H7 (cell line): ENCODE results near the gene RBM20. TPM values are rescaled to one million over a fixed set of nuclear protein-coding genes. Genes with fewer than 3 reads are reported as not detected.
A peak's percentile ranks its signal among the peaks of the same experiment; 100 is the strongest.

Source experiments
- DNase-seq: peaks from one replicate; pipeline ENCODE4 v3.0.0; 2012
- H3K27me3 ChIP-seq: 2 replicates; pipeline ENCODE4 v1.6.0; 2011; ENCODE audit warnings: mild to moderate bottlenecking, low read length; ENCODE audit not compliant: control insufficient read depth, insufficient read depth
- H3K36me3 ChIP-seq: replicated peaks from 2 replicates; pipeline ENCODE4 v1.5.1; 2011; ENCODE audit warnings: low read length; ENCODE audit not compliant: control insufficient read depth, insufficient read depth
- H3K4me3 ChIP-seq: 2 replicates; pipeline ENCODE4 v1.5.1; 2011; ENCODE audit warnings: low read depth, mild to moderate bottlenecking, control low read depth, low read length, moderate library complexity; ENCODE audit not compliant: insufficient read depth
- total RNA-seq: library from RNA; depleted of rRNA; stranded (reverse); fragments of >200 nt; shearing (Covaris generic); gene quantifications from 2 replicates; pipeline ENCODE4 v1.2.3, GENCODE V29; 2014

The RBM20 gene
- total RNA-seq, 1 experiment from 2014 or later = 0.52 TPM

- DNase-seq = no peak
- no peaks in the 10 kb centered on the region for H3K36me3 ChIP-seq
- H3K27me3 ChIP-seq = no peaks in the 10 kb centered on the region
- no peak overlapping the region for H3K4me3 ChIP-seq
Measured at GRCh38 chr10:110802551-110803238, 158.6 kb downstream of the RBM20 start.

- no peaks in the 10 kb centered on the region for H3K27me3 ChIP-seq
Measured at GRCh38 chr10:110803239-110803749, 159.2 kb downstream of the RBM20 start.

GRCh38 chr10:110803830-110804338 lies 159.7 kb downstream of the RBM20 start:
- peak; percentile 79 for DNase-seq
- Histone ChIP-seq H3K36me3 (no peaks in the 10 kb centered on the region), H3K27me3 (no peaks in the 10 kb centered on the region), H3K4me3 (no peak overlapping the region)

More at GRCh38 chr10:110803239-110803749, 159.2 kb downstream of the RBM20 start:
- no peaks in the 10 kb centered on the region for H3K36me3 ChIP-seq
- H3K4me3 ChIP-seq = no peak overlapping the region
- DNase-seq = no peak

- no peak for DNase-seq
- Histone ChIP-seq H3K4me3 (no peak overlapping the region), H3K36me3 (no peaks in the 10 kb centered on the region), H3K27me3 (no peaks in the 10 kb centered on the region)
Measured at GRCh38 chr10:110804376-110804775, 160.2 kb downstream of the RBM20 start.

GRCh38 chr10:110805292-110805691 lies 161.2 kb downstream of the RBM20 start:
- Histone ChIP-seq H3K36me3 (no peaks in the 10 kb centered on the region), H3K4me3 (no peak overlapping the region), H3K27me3 (no peaks in the 10 kb centered on the region)
- DNase-seq = no peak

GRCh38 chr10:110806335-110806734 lies 162.2 kb downstream of the RBM20 start:
- H3K27me3 ChIP-seq = no peaks in the 10 kb centered on the region
- H3K4me3 ChIP-seq = no peak overlapping the region
- no peaks in the 10 kb centered on the region for H3K36me3 ChIP-seq
- DNase-seq = no peak

GRCh38 chr10:110808123-110808522 lies 164.0 kb downstream of the RBM20 start:
- no peak for DNase-seq
- H3K4me3 ChIP-seq = no peak overlapping the region
- H3K27me3 ChIP-seq = no peaks in the 10 kb centered on the region
- no peaks in the 10 kb centered on the region for H3K36me3 ChIP-seq

- no peaks in the 10 kb centered on the region for H3K27me3 ChIP-seq
- DNase-seq = no peak
- H3K4me3 ChIP-seq = no peak overlapping the region
Measured at GRCh38 chr10:110808615-110809014, 164.5 kb downstream of the RBM20 start.

GRCh38 chr10:110810625-110811024 lies 166.5 kb downstream of the RBM20 start:
- no peak overlapping the region for H3K4me3 ChIP-seq
- H3K36me3 ChIP-seq = no peaks in the 10 kb centered on the region
- no peak for DNase-seq
- no peaks in the 10 kb centered on the region for H3K27me3 ChIP-seq

More at GRCh38 chr10:110808615-110809014, 164.5 kb downstream of the RBM20 start:
- H3K36me3 ChIP-seq = no peaks in the 10 kb centered on the region

- Histone ChIP-seq H3K27me3 (no peaks in the 10 kb centered on the region), H3K36me3 (no peaks in the 10 kb centered on the region), H3K4me3 (no peak overlapping the region)
- no peak for DNase-seq
Measured at GRCh38 chr10:110811791-110812581, 167.8 kb downstream of the RBM20 start.

- no peak overlapping the region for H3K4me3 ChIP-seq
- no peaks in the 10 kb centered on the region for H3K27me3 ChIP-seq
- DNase-seq = no peak
- H3K36me3 ChIP-seq = no peaks in the 10 kb centered on the region
Measured at GRCh38 chr10:110812583-110812982, 168.4 kb downstream of the RBM20 start.

GRCh38 chr10:110813743-110814472 lies 169.8 kb downstream of the RBM20 start:
- Histone ChIP-seq H3K27me3 (no peaks in the 10 kb centered on the region), H3K4me3 (no peak overlapping the region), H3K36me3 (no peaks in the 10 kb centered on the region)
- no peak for DNase-seq

GRCh38 chr10:110815354-110816004 lies 171.3 kb downstream of the RBM20 start:
- no peaks in the 10 kb centered on the region for H3K27me3 ChIP-seq
- no peak for DNase-seq
- H3K36me3 ChIP-seq = no peaks in the 10 kb centered on the region
- H3K4me3 ChIP-seq = no peak overlapping the region

GRCh38 chr10:110817614-110818013 lies 173.5 kb downstream of the RBM20 start:
- DNase-seq = no peak
- no peaks in the 10 kb centered on the region for H3K27me3 ChIP-seq
- H3K36me3 ChIP-seq = no peaks in the 10 kb centered on the region
- no peak overlapping the region for H3K4me3 ChIP-seq
